Medulla oblongata (tissue), 1 donor: Measurements from ENCODE around the gene GLDC.
A peak's percentile ranks its signal among the peaks of the same experiment; 100 is the strongest.

Experiments
- DNase-seq: peaks from one replicate; pipeline ENCODE4 v3.0.0-alpha.2; 2015; ENCODE audit errors: extremely low spot score

The GLDC gene

GRCh38 chr9:6506571-6506970 lies 139.0 kb downstream of the GLDC start:
- peak; percentile 18 for DNase-seq

- DNase-seq: no peak
Observed at GRCh38 chr9:6502399-6502798, 143.1 kb downstream of the GLDC start.

GRCh38 chr9:6501526-6502210 lies 143.9 kb downstream of the GLDC start:
- DNase-seq: no peak

- no peak for DNase-seq
Observed at GRCh38 chr9:6498982-6499381, 146.5 kb downstream of the GLDC start.

- peak; percentile 33 for DNase-seq
Observed at GRCh38 chr9:6495466-6495865, 150.1 kb downstream of the GLDC start.

GRCh38 chr9:6490863-6491262 lies 154.7 kb downstream of the GLDC start:
- DNase-seq: no peak

GRCh38 chr9:6489099-6489498 lies 156.4 kb downstream of the GLDC start:
- DNase-seq: no peak

- no peak for DNase-seq
Observed at GRCh38 chr9:6488395-6488794, 157.1 kb downstream of the GLDC start.

- DNase-seq: no peak
Observed at GRCh38 chr9:6484210-6484609, 161.3 kb downstream of the GLDC start.
